HEK293 (cell line): Measurements from ENCODE around the gene EIF4B.

ENCODE experiments used
- ATF2 ChIP-seq: fragments of 450-650 bp; formaldehyde crosslinking; IDR thresholded peaks from 2 replicates; pipeline ENCODE4 v1.5.1; 2016; ENCODE audit warnings: missing biosample characterization, missing genetic modification characterization, low read depth
- GLI4 ChIP-seq: fragments of 450-650 bp; formaldehyde crosslinking; IDR thresholded peaks from 2 replicates; pipeline ENCODE4 v1.5.1; 2016; ENCODE audit warnings: missing biosample characterization, missing genetic modification characterization
- GLIS1 ChIP-seq: fragments of 450-650 bp; formaldehyde crosslinking; IDR thresholded peaks from 2 replicates; pipeline ENCODE4 v1.5.1; 2016; ENCODE audit warnings: missing biosample characterization, missing genetic modification characterization
- GLIS2 ChIP-seq: fragments of 450-650 bp; formaldehyde crosslinking; IDR thresholded peaks from 2 replicates; pipeline ENCODE4 v1.5.1; 2016; ENCODE audit warnings: missing biosample characterization, missing genetic modification characterization
- KLF10 ChIP-seq: fragments of 450-650 bp; IDR thresholded peaks from 2 replicates; pipeline ENCODE4 v1.5.1; 2018; ENCODE audit warnings: missing biosample characterization, mild to moderate bottlenecking, missing genetic modification characterization
- KLF7 ChIP-seq: fragments of 450-650 bp; formaldehyde crosslinking; IDR thresholded peaks from 2 replicates; pipeline ENCODE4 v1.5.1; 2016; ENCODE audit warnings: missing biosample characterization, missing genetic modification characterization, borderline replicate concordance
- KLF9 ChIP-seq: fragments of 450-650 bp; formaldehyde crosslinking; IDR thresholded peaks from 2 replicates; pipeline ENCODE4 v1.5.1; 2016; ENCODE audit warnings: missing biosample characterization, missing genetic modification characterization, low read depth
- PRDM10 ChIP-seq: fragments of 450-650 bp; formaldehyde crosslinking; IDR thresholded peaks from 2 replicates; pipeline ENCODE4 v1.5.1; 2016; ENCODE audit warnings: missing biosample characterization, missing genetic modification characterization
- REPIN1 ChIP-seq: fragments of 450-650 bp; formaldehyde crosslinking; IDR thresholded peaks from 2 replicates; pipeline ENCODE4 v1.5.1; 2017; ENCODE audit warnings: missing biosample characterization, missing genetic modification characterization, low read depth
- SALL2 ChIP-seq: fragments of 450-650 bp; formaldehyde crosslinking; IDR thresholded peaks from 2 replicates; pipeline ENCODE4 v1.5.0; 2017; ENCODE audit warnings: missing biosample characterization, mild to moderate bottlenecking, missing genetic modification characterization, borderline replicate concordance
- YY2 ChIP-seq: fragments of 450-650 bp; formaldehyde crosslinking; IDR thresholded peaks from 2 replicates; pipeline ENCODE4 v1.5.1; 2016; ENCODE audit warnings: missing biosample characterization, missing genetic modification characterization
- ZBTB49 ChIP-seq: fragments of 450-650 bp; formaldehyde crosslinking; IDR thresholded peaks from 2 replicates; pipeline ENCODE4 v1.5.1; 2016; ENCODE audit warnings: missing biosample characterization, missing genetic modification characterization, low read depth
- ZNF157 ChIP-seq: fragments of 450-650 bp; formaldehyde crosslinking; IDR thresholded peaks from 2 replicates; pipeline ENCODE4 v1.5.1; 2016; ENCODE audit warnings: missing biosample characterization, missing genetic modification characterization
- ZNF16 ChIP-seq: fragments of 450-650 bp; formaldehyde crosslinking; IDR thresholded peaks from 2 replicates; pipeline ENCODE4 v1.5.1; 2016; ENCODE audit warnings: low read depth, missing biosample characterization, missing genetic modification characterization
- ZNF2 ChIP-seq: fragments of 450-650 bp; formaldehyde crosslinking; IDR thresholded peaks from 2 replicates; pipeline ENCODE4 v1.5.1; 2016; ENCODE audit warnings: missing biosample characterization, missing genetic modification characterization
- ZNF24 ChIP-seq: fragments of 450-650 bp; formaldehyde crosslinking; IDR thresholded peaks from 2 replicates; pipeline ENCODE4 v1.5.1; 2016; ENCODE audit warnings: missing biosample characterization, missing genetic modification characterization
- ZNF426 ChIP-seq: fragments of 450-650 bp; formaldehyde crosslinking; IDR thresholded peaks from 2 replicates; pipeline ENCODE4 v1.5.1; 2017; ENCODE audit warnings: missing biosample characterization, missing genetic modification characterization, mild to moderate bottlenecking, inconsistent platforms, moderate library complexity
- ZNF449 ChIP-seq: fragments of 450-650 bp; formaldehyde crosslinking; IDR thresholded peaks from 2 replicates; pipeline ENCODE4 v1.5.1; 2017; ENCODE audit warnings: missing biosample characterization, mild to moderate bottlenecking, missing genetic modification characterization, moderate library complexity
- ZNF558 ChIP-seq: fragments of 450-650 bp; formaldehyde crosslinking; IDR thresholded peaks from 2 replicates; pipeline ENCODE4 v1.5.1; 2016; ENCODE audit warnings: missing biosample characterization, missing genetic modification characterization
- ZNF585B ChIP-seq: fragments of 450-650 bp; formaldehyde crosslinking; IDR thresholded peaks from 2 replicates; pipeline ENCODE4 v1.5.1; 2016; ENCODE audit warnings: missing biosample characterization, missing genetic modification characterization
- ZNF677 ChIP-seq: fragments of 450-650 bp; IDR thresholded peaks from 2 replicates; pipeline ENCODE4 v1.5.0; 2018; ENCODE audit warnings: missing biosample characterization, mild to moderate bottlenecking, missing genetic modification characterization, moderate library complexity
- ZNF704 ChIP-seq: fragments of 450-650 bp; formaldehyde crosslinking; IDR thresholded peaks from 2 replicates; pipeline ENCODE4 v1.5.1; 2016; ENCODE audit warnings: missing biosample characterization, missing genetic modification characterization
- ZNF768 ChIP-seq: fragments of 450-650 bp; formaldehyde crosslinking; IDR thresholded peaks from 2 replicates; pipeline ENCODE4 v1.5.1; 2018; ENCODE audit warnings: missing biosample characterization, mild to moderate bottlenecking, missing genetic modification characterization
- ZSCAN18 ChIP-seq: fragments of 450-650 bp; formaldehyde crosslinking; IDR thresholded peaks from 2 replicates; pipeline ENCODE4 v1.5.1; 2016; ENCODE audit warnings: missing biosample characterization, missing genetic modification characterization

EIF4B gene

GRCh38 chr12:53005986-53006809, at the start of gene EIF4B (continued):
- TF ChIP-seq ZNF16 (tag by site-specific recombination): no peak
- TF ChIP-seq ZNF704 (tag by site-specific recombination): no peak
- TF ChIP-seq ZBTB49 (tag by site-specific recombination): no peak
- no peak for TF ChIP-seq ZNF426 (tag by site-specific recombination)
- 0 out of 2 replicates have a peak, but pooled peaks have one; percentile 11 for TF ChIP-seq GLIS2 (tag by site-specific recombination)
- peak; percentile 92 for TF ChIP-seq YY2
- peak; percentile 97 for TF ChIP-seq ZNF2 (tag by site-specific recombination)
- peak; percentile 97 for TF ChIP-seq KLF9 (tag by site-specific recombination)
- peak; percentile 87 for TF ChIP-seq ZNF24 (tag by site-specific recombination)
- TF ChIP-seq GLIS1: no peak
- TF ChIP-seq ZNF677 (tag by site-specific recombination): no peak
- TF ChIP-seq SALL2: no peak
- TF ChIP-seq KLF10: peak; percentile 68
- TF ChIP-seq ATF2 (tag by site-specific recombination): no peak
- 0 out of 2 replicates have a peak, but pooled peaks have one; percentile 20 for TF ChIP-seq ZNF449 (tag by site-specific recombination)
- TF ChIP-seq PRDM10 (tag by site-specific recombination): 0 out of 2 replicates have a peak, but pooled peaks have one; percentile 77
- TF ChIP-seq ZNF558 (tag by site-specific recombination): no peak; the same call in 1 of the 2 replicates
- TF ChIP-seq ZSCAN18 (tag by site-specific recombination): peak; percentile 61; the same call in 1 of the 2 replicates
- no peak for TF ChIP-seq ZNF157 (tag by site-specific recombination)
- no peak; the same call in 1 of the 2 replicates for TF ChIP-seq GLI4 (tag by site-specific recombination)
- TF ChIP-seq REPIN1 (tag by site-specific recombination): no peak
- TF ChIP-seq ZNF768 (tag by site-specific recombination): no peak
- TF ChIP-seq KLF7 (tag by site-specific recombination): no peak
- TF ChIP-seq ZNF585B (tag by site-specific recombination): no peak
